Measurements from ENCODE around the gene MARCO.

The MARCO gene

GRCh38 chr2:118982039-118982438 is 40.0 kb downstream of the MARCO start:
- Histone ChIP-seq H3K27me3 (ENCODE audit: insufficient read depth, low read depth) (no peaks in the 10 kb centered on the region), H3K36me3 (ENCODE audit: insufficient read depth) (no peaks in the 10 kb centered on the region), H4K20me1 (ENCODE audit: insufficient read depth) (no peaks in the 10 kb centered on the region), H3K79me2 (ENCODE audit: insufficient read depth, low read depth) (no peaks in the 10 kb centered on the region), H3K27ac (no peak overlapping the region), H3K4me2 (no peak overlapping the region), H3K4me1 (ENCODE audit: low read depth, poor library complexity, severe bottlenecking) (no peaks in the 10 kb centered on the region), H3K9ac (no peak overlapping the region), H2AFZ (ENCODE audit: low read depth) (no peak overlapping the region), H3K4me3 (IDR thresholded peaks at IDR 0.05; ENCODE audit: insufficient read depth, low read depth, low read length) (no peak overlapping the region)
- TF ChIP-seq, protein P1, sequence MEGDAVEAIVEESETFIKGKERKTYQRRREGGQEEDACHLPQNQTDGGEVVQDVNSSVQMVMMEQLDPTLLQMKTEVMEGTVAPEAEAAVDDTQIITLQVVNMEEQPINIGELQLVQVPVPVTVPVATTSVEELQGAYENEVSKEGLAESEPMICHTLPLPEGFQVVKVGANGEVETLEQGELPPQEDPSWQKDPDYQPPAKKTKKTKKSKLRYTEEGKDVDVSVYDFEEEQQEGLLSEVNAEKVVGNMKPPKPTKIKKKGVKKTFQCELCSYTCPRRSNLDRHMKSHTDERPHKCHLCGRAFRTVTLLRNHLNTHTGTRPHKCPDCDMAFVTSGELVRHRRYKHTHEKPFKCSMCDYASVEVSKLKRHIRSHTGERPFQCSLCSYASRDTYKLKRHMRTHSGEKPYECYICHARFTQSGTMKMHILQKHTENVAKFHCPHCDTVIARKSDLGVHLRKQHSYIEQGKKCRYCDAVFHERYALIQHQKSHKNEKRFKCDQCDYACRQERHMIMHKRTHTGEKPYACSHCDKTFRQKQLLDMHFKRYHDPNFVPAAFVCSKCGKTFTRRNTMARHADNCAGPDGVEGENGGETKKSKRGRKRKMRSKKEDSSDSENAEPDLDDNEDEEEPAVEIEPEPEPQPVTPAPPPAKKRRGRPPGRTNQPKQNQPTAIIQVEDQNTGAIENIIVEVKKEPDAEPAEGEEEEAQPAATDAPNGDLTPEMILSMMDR (conservative IDR thresholded peaks at IDR 0.05; ENCODE audit: low read depth, low read length): no peak

- no peak overlapping the region for H3K4me2 ChIP-seq
- no peaks in the 10 kb centered on the region for H4K20me1 ChIP-seq (ENCODE audit: insufficient read depth)
- no peak overlapping the region for H2AFZ ChIP-seq (ENCODE audit: low read depth)
- no peak overlapping the region for H3K9ac ChIP-seq
- H3K27ac ChIP-seq: no peak overlapping the region
- no peaks in the 10 kb centered on the region for H3K4me1 ChIP-seq (ENCODE audit: low read depth, poor library complexity, severe bottlenecking)
- no peaks in the 10 kb centered on the region for H3K79me2 ChIP-seq (ENCODE audit: insufficient read depth, low read depth)
- TF ChIP-seq, protein P1 (conservative IDR thresholded peaks at IDR 0.05; ENCODE audit: low read depth, low read length): no peak
- no peak overlapping the region for H3K4me3 ChIP-seq (IDR thresholded peaks at IDR 0.05; ENCODE audit: insufficient read depth, low read depth, low read length)
- no peaks in the 10 kb centered on the region for H3K27me3 ChIP-seq (ENCODE audit: insufficient read depth, low read depth)
- H3K36me3 ChIP-seq (ENCODE audit: insufficient read depth): no peaks in the 10 kb centered on the region
Observed at GRCh38 chr2:118983133-118983532, 41.1 kb downstream of the MARCO start.

DNA sequence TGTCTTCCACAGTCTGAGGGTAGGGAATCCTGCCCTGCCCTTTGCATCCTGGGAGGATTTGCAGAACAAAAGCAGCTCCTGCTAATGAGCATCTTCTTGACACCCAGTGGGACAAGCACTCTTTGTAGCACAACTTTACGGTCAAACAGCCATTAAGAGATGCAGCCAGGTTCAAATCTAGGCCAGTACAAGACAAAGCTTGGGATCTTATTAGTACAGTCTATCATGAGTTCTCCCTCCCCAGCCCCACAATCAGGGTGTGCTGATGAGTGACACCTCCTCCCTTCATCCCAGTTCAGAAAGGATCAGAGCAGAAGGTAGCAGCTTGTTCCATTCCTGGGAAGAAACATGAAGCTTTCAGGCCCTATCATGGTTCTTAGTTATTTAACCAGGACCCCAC is 41.9 kb downstream of the MARCO start:
- TF ChIP-seq, protein P1 (conservative IDR thresholded peaks at IDR 0.05; ENCODE audit: low read depth, low read length): no peak
- H3K27ac ChIP-seq: no peak overlapping the region
- no peaks in the 10 kb centered on the region for H3K4me1 ChIP-seq (ENCODE audit: low read depth, poor library complexity, severe bottlenecking)
- H3K27me3 ChIP-seq (ENCODE audit: insufficient read depth, low read depth): no peaks in the 10 kb centered on the region
- no peaks in the 10 kb centered on the region for H3K79me2 ChIP-seq (ENCODE audit: insufficient read depth, low read depth)
- H2AFZ ChIP-seq (ENCODE audit: low read depth): no peak overlapping the region
- no peaks in the 10 kb centered on the region for H4K20me1 ChIP-seq (ENCODE audit: insufficient read depth)
- H3K4me2 ChIP-seq: no peak overlapping the region
- no peak overlapping the region for H3K9ac ChIP-seq
- no peak overlapping the region for H3K4me3 ChIP-seq (IDR thresholded peaks at IDR 0.05; ENCODE audit: insufficient read depth, low read depth, low read length)
- H3K36me3 ChIP-seq (ENCODE audit: insufficient read depth): no peaks in the 10 kb centered on the region

DNA sequence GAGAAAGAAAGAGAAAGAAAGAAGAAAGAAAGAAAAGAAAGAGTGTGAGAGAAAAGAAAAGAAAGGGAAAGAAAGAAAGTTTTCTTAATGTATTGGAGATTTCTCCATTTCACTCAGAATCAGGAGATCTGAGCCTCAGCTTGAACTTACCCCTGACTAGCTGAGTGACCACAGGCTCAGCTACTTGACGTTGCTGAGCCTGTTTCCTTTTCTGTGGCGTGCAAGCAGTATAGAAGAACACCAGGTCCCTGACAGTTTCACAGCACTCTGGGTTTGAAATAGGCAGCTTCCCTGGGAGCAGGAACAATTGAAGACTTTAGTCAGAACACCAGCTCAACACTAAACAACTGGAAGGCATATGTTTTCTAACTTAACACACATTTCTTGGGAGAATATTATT is 44.7 kb downstream of the MARCO start:
- Histone ChIP-seq H3K79me2 (ENCODE audit: insufficient read depth, low read depth) (no peaks in the 10 kb centered on the region), H3K4me1 (ENCODE audit: low read depth, poor library complexity, severe bottlenecking) (no peaks in the 10 kb centered on the region), H3K9ac (no peak overlapping the region), H3K27me3 (ENCODE audit: insufficient read depth, low read depth) (no peaks in the 10 kb centered on the region), H3K36me3 (ENCODE audit: insufficient read depth) (no peaks in the 10 kb centered on the region), H3K4me3 (IDR thresholded peaks at IDR 0.05; ENCODE audit: insufficient read depth, low read depth, low read length) (no peak overlapping the region), H3K4me2 (no peak overlapping the region), H2AFZ (ENCODE audit: low read depth) (no peak overlapping the region), H4K20me1 (ENCODE audit: insufficient read depth) (no peaks in the 10 kb centered on the region), H3K27ac (no peak overlapping the region)
- TF ChIP-seq, protein P1 (conservative IDR thresholded peaks at IDR 0.05; ENCODE audit: low read depth, low read length): no peak

Data from KMS-11 (cell line).